Measurements from ENCODE around the gene GBF1.

Gene GBF1

DNA sequence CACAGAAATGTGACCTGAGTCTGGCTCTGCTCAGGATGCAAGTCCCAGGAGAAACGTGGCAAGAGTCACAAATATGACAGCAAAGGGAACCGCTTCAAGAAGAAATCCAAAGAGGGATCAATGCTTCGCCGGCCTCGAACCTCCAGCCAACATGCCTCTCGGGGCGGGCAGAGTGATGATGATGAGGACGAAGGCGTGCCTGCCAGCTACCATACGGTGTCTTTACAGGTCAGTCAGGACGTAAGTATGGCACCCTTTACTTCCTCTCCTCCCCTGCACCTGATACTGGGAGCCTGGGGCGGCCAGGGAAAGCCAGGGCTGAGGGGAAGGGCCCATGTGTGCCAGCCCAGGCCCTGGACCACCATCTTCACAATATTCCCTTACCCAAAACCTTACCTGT is 131.6 kb downstream of the GBF1 start:
- DNase-seq (ENCODE audit: low spot score): no peak
- in situ Hi-C loops (cut with MboI; ENCODE audit: low sequenced_read_pairs, unreplicated experiment): no loop called here
- TF ChIP-seq, protein P1, sequence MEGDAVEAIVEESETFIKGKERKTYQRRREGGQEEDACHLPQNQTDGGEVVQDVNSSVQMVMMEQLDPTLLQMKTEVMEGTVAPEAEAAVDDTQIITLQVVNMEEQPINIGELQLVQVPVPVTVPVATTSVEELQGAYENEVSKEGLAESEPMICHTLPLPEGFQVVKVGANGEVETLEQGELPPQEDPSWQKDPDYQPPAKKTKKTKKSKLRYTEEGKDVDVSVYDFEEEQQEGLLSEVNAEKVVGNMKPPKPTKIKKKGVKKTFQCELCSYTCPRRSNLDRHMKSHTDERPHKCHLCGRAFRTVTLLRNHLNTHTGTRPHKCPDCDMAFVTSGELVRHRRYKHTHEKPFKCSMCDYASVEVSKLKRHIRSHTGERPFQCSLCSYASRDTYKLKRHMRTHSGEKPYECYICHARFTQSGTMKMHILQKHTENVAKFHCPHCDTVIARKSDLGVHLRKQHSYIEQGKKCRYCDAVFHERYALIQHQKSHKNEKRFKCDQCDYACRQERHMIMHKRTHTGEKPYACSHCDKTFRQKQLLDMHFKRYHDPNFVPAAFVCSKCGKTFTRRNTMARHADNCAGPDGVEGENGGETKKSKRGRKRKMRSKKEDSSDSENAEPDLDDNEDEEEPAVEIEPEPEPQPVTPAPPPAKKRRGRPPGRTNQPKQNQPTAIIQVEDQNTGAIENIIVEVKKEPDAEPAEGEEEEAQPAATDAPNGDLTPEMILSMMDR (IDR thresholded peaks at IDR 0.05; ENCODE audit: borderline replicate concordance, control extremely low read depth, extremely low read depth, insufficient read depth, missing control alignments): no peak

- DNase-seq (ENCODE audit: low spot score): no peak
- TF ChIP-seq, protein P1 (IDR thresholded peaks at IDR 0.05; ENCODE audit: borderline replicate concordance, control extremely low read depth, extremely low read depth, insufficient read depth, missing control alignments): no peak
- in situ Hi-C loops (cut with MboI; ENCODE audit: low sequenced_read_pairs, unreplicated experiment): no loop called here
These were observed 134.1 kb downstream of the GBF1 start for GRCh38 chr10:102379383-102379782.

DNA sequence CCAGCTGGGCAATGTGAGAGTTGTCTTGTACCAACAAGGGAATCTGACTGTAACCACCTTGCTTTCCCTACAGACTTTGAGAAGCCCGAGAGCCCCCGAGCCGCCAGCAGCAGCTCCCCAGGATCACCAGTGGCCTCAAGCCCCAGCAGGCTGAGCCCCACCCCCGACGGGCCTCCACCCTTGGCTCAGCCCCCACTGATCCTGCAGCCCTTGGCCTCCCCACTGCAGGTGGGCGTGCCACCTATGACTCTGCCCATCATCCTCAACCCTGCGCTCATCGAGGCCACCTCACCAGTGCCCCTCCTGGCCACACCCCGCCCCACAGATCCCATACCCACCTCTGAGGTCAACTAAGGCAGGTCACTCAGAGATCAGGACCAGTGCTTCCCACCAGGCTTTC is 136.7 kb downstream of the GBF1 start:
- in situ Hi-C loops (cut with MboI; ENCODE audit: low sequenced_read_pairs, unreplicated experiment): no loop called here
- no peak for DNase-seq (ENCODE audit: low spot score)
- TF ChIP-seq, protein P1 (IDR thresholded peaks at IDR 0.05; ENCODE audit: borderline replicate concordance, control extremely low read depth, extremely low read depth, insufficient read depth, missing control alignments): no peak

GRCh38 chr10:102382871-102383270 is 137.5 kb downstream of the GBF1 start:
- DNase-seq (ENCODE audit: low spot score): no peak
- in situ Hi-C loops (cut with MboI; ENCODE audit: low sequenced_read_pairs, unreplicated experiment): no loop called here
- TF ChIP-seq, protein P1 (IDR thresholded peaks at IDR 0.05; ENCODE audit: borderline replicate concordance, control extremely low read depth, extremely low read depth, insufficient read depth, missing control alignments): no peak

DNA sequence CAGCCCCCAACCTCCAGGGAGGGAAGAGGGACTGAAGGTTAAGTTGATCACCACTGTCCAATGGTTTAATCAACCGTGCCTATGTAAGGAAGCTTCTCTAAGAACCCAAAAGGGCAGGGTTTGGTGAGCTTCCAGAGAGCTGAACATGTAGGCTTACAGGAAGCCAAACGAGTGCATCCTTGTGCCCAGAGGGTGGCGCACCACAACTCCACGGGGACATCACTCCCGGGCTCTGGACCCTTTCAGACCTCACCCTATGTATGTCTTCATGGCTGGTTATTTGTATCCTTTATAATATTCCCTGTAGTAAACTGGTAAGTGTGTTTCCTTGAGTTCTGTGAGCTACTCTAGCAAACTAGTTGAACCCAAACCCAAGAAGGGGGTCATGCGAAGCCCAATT is 138.7 kb downstream of the GBF1 start:
- in situ Hi-C loops (cut with MboI; ENCODE audit: low sequenced_read_pairs, unreplicated experiment): no loop called here
- no peak for DNase-seq (ENCODE audit: low spot score)
- TF ChIP-seq, protein P1 (IDR thresholded peaks at IDR 0.05; ENCODE audit: borderline replicate concordance, control extremely low read depth, extremely low read depth, insufficient read depth, missing control alignments): peak; percentile 23

DNA sequence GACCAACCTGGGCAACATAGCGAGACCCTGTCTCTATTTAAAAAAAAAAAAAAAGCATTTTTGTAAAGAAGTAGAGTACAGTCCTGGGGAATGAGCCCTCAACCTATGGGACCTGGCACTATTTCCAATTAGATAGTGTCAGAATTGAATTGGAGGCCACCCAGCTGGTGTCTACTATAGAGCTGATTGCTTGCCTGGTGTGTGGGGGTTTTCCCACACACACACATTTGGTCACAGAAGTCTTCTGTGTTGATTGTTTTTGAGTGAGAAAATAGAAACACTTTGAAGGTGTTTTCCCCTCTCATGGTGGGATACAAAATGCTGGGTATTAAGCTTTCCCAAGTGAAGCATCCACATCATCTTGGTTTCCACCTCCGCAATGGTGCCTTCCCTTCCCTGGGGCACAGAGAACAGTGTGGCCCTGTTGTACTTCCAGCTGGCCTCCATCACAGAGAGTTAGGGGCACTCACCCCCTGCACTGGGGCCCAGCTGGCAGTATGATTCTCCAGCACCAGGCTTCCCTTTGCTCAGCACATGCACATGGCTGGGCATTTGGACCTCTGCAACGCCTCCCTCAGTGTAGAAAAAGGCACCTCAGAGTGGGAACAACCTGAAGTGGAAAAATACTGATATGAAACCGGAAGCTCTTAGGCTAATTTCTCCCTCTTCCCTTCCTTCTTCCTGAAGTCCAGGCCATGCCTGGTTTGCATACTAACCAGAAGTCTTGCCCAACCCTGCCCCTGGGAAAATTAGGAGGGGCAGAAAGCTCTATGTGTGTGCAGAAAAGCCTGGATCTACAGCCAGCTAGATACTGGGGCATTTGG is 139.5 kb downstream of the GBF1 start:
- in situ Hi-C loops (cut with MboI; ENCODE audit: low sequenced_read_pairs, unreplicated experiment): no loop called here
- DNase-seq (ENCODE audit: low spot score): no peak
- TF ChIP-seq, protein P1 (IDR thresholded peaks at IDR 0.05; ENCODE audit: borderline replicate concordance, control extremely low read depth, extremely low read depth, insufficient read depth, missing control alignments): no peak
